NOMO-1 (cell line): ENCODE data around the gene FAM168B.
"Not testable (repeated sequence)": the region's sequence is repeated elsewhere in the genome, so short reads cannot be mapped to it uniquely, and the experiment has no call there.

Experiments used
- DNase-seq, 2 experiments: peaks; one replicate each; lab custom pipeline; 2025; ENCODE audit not compliant: unreplicated experiment in 2 of 2; lab: John Stamatoyannopoulos, UW

The FAM168B gene

GRCh38 chr2:131093006-131093695, at the start of gene FAM168B:
Gene FAM168B, minus strand, starts transcription at chr2:131093460. Its CDS starts 10,814 bp downstream, at chr2:131082646.
- DNase-seq, result peak; percentile 80 to 88

- no peak for DNase-seq
These were observed 49.6 kb upstream of the FAM168B start for GRCh38 chr2:131142849-131143248.

- DNase-seq, result no peak
These were observed 47.3 kb upstream of the FAM168B start for GRCh38 chr2:131140581-131140980.

- DNase-seq, result no peak
These were observed 39.5 kb upstream of the FAM168B start for GRCh38 chr2:131132729-131133128.

- no peak for DNase-seq
These were observed 37.0 kb upstream of the FAM168B start for GRCh38 chr2:131130298-131130596.

GRCh38 chr2:131127981-131128380, 34.7 kb upstream of the FAM168B start:
- DNase-seq, result no peak

- DNase-seq, result no peak
These were observed 33.8 kb upstream of the FAM168B start for GRCh38 chr2:131127076-131127475.

GRCh38 chr2:131126436-131126835, 33.2 kb upstream of the FAM168B start:
- DNase-seq, result no peak

- no peak for DNase-seq
These were observed 32.0 kb upstream of the FAM168B start for GRCh38 chr2:131125195-131125757.

GRCh38 chr2:131123192-131123591, 29.9 kb upstream of the FAM168B start:
- DNase-seq, result no peak

- no peak for DNase-seq
These were observed 29.2 kb upstream of the FAM168B start for GRCh38 chr2:131122496-131122895.

GRCh38 chr2:131121464-131121863, 28.2 kb upstream of the FAM168B start:
- DNase-seq, result no peak

GRCh38 chr2:131120815-131121317, 27.6 kb upstream of the FAM168B start:
- DNase-seq, result no peak

- DNase-seq, result no peak
These were observed 22.5 kb upstream of the FAM168B start for GRCh38 chr2:131115752-131116151.

- DNase-seq, result not testable (repeated sequence)
These were observed 21.7 kb upstream of the FAM168B start for GRCh38 chr2:131114950-131115349.

- DNase-seq, result no peak
These were observed 20.4 kb upstream of the FAM168B start for GRCh38 chr2:131113566-131114227.

- peak; percentile 17 to 23 for DNase-seq
These were observed 19.3 kb upstream of the FAM168B start for GRCh38 chr2:131112529-131112928.

- DNase-seq, result peak; percentile 35 to 51
These were observed 12.9 kb upstream of the FAM168B start for GRCh38 chr2:131105950-131106801.

GRCh38 chr2:131105156-131105949, 12.1 kb upstream of the FAM168B start, which contains the start of gene PLEKHB2:
Gene PLEKHB2, plus strand, starts transcription at chr2:131105336. Its CDS starts 15,606 bp downstream, at chr2:131120942.
- DNase-seq, result peak; percentile 85 to 86

GRCh38 chr2:131104487-131105155, 11.4 kb upstream of the FAM168B start:
- peak; percentile 79 to 85 for DNase-seq
